HG03196 (cell line): ENCODE results near the gene SMIM5.
"Not testable (repeated sequence)": the region's sequence is repeated elsewhere in the genome, so short reads cannot be mapped to it uniquely, and the experiment has no call there.

ENCODE experiments used
- ATAC-seq: cut with Tn5 transposase; IDR thresholded peaks from one replicate; pipeline ENCODE4 v1.9.1; 2021; ENCODE audit not compliant: unreplicated experiment

SMIM5 gene

GRCh38 chr17:75624021-75624420 lies 9.2 kb upstream of the SMIM5 start:
- no peak for ATAC-seq

- ATAC-seq, result no peak
Measured at GRCh38 chr17:75624714-75625345, 8.4 kb upstream of the SMIM5 start.

DNA sequence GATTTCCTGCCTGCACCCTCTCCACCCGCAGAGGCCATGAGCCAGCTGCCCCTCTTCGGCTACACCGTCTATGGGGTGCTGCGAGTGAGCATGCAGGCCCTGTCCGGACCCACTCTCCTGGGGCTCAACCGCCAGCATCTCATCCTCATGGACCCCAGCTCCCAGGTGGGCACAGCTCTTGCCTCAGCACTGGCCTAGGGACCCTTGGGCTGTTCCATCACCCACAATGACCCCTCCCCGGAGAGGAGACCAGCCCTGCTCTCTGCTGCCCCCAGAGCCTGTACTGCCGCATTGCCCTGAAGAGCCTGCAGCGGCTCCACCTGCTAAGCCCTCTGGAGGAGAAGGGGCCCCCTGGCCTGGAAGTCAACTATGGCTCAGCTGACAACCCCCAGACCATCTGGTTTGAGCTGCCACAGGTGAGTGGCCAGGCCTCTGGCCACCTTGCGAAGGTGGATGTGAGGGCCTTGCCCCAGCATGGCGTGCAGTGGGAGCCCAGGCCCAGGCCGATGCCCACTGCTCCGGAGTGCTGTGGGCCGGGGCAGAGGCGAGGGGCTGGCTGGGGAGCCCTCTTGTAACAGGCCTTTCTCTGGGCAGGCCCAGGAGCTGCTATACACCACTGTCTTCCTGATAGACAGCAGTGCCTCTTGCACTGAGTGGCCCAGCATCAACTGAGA lies 7.3 kb upstream of the SMIM5 start:
- ATAC-seq, result no peak

DNA sequence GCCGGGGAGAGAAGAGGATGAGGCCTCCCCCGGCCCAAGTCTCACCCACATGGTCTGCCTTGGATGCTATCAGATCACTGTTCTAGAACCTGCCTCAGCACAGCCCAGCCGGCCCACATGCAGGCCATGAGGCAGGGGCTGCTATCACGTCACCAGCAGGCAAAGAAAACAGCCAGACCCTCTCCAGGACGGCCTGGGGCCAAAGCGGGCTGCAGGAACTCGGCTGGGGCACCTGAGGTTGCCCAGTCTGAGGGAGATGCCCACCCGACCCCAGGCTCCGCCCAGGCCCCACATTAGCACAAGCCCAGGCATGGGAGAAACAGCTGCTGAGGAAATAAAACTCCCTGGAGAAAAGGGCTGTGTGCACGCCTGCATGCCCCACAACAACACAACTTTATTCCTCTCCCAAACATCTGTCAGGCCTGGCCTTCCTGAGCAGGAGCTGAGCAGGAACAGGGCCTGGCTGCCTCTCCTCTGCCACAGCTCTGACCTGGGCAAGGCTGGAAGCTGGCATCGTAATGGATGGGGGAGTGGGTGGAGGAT lies 6.7 kb upstream of the SMIM5 start:
- ATAC-seq, result no peak

GRCh38 chr17:75627094-75627493 lies 6.1 kb upstream of the SMIM5 start:
- ATAC-seq, result no peak

- no peak for ATAC-seq
Measured at GRCh38 chr17:75628425-75628824, 4.8 kb upstream of the SMIM5 start.

DNA sequence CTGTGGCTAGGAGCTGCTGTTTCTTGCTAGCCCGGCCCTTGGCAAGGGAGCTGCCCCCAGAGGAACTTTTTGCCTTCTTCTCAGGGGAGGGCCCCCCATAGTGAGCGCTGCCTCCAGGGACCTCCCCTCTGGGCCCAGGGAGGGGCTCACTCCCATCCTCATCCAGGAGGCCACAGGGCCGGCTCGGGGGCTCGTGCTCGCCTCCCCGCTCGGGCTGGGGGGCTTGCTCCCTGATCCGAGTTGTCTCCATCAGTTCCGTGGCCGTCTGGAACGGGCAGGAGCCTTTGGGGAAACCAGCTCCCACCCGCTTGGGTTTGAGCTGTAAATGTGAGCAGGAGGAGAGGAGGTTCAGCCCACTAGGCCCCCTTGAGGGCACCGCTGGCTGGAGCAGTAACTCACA lies 4.1 kb upstream of the SMIM5 start:
- no peak for ATAC-seq

GRCh38 chr17:75630071-75630917 lies 2.9 kb upstream of the SMIM5 start:
- no peak for ATAC-seq

GRCh38 chr17:75631353-75631752 lies 1.9 kb upstream of the SMIM5 start:
- ATAC-seq, result no peak

GRCh38 chr17:75632428-75632827 lies 806 bp upstream of the SMIM5 start:
- no peak for ATAC-seq

DNA sequence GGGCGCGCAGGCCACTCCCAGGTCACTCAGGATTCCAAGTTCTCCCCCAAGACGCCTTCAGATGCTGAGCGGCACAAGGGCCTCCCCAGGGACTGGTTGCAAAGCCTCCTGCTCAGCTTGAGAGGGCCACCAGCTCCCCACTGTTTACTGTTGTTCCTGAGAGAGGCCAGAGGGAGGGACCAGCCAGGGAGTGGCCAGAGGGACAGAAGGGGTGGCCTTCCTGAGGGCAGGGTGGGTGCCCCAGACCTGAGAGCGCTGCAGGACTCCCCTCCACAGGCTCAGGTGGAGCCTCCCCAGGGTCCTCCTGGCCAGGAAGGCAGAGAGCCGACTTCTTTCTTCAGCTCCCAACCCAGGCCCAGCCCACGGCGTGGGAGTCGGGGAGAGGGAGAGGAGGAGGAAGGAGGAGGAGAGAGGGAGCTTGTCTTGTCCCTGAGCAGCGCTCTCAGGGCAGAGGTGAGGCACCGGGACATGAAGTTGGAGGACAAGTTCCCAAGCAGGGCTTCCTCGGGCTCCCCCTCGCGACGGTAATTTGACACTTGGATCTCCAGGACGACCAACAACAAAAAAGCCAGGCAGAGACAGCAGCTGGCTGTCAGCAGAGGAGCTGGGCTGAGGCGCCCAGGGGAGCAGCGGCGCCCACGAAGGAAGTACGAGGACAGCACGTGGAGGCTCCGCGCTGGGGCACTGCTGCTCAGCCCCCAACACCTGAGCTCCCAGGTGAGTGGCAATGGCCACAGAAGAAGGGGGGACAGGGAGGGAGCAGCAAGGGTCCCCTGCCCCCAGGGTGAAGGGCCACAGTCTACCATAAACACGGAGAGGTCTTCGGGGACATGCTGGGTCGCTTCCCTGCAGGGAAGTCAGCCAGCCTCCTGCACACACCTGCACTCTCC lies 497 bp downstream of the SMIM5 start:
- no peak for ATAC-seq

DNA sequence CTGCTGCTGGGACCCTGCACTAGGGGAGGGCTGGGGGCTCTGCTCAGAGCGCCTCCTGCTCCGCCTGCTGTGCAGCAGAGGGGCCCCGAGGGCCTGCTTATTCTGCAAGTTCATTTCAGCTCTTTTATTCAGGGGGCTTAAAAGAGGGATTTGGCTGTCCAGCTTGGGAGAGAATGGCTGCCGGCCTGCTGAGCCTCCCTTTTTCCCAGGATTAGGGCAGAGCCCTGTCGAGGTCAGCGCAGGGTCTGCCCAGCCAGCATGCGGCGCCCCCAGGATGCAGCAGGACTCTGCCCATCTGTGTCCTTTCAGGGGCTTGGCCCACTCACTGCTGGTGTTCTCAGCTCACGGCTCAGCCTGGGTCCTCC lies 1.1 kb downstream of the SMIM5 start:
- no peak for ATAC-seq

DNA sequence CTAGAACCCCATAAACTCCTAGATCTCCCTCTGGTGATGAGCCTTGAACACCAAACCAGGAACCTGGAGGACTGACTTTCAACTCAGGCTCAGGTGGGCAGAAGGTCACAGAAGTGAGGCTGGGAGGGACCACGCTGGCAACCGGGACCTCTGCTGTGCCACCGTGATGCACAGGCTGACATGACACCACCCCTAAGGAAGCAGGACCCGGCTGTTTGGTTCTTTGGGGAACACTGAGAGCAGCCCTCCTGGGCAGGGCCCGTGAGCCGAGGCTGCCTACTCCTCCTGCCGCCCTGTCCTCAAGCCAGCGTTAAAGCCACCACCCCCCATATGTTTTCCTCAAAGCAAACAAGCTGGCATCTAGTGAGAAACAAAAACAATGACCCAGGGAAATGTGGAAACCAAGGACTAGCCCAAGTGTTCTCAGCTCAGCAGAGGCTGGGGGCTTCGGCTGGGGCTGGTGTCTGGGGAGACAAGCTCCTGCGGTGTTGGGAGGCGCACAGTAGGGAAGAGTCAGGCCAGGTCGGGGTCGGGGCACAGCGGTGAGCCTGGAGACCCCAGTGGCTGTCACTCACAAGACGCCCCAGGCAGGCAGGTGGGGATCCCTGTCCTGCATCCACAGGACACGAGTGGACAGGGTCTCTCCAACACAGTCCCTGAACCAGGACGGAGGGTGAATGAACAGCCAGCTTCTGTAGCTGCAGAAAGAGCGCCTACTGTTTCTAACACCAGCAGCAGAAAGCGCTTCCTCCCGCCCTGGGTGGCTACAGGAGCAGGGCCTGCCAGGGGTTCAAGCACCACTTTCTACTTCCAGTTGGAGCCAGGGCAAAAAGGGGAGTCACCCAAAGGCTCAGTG lies 1.7 kb downstream of the SMIM5 start:
- ATAC-seq, result no peak

DNA sequence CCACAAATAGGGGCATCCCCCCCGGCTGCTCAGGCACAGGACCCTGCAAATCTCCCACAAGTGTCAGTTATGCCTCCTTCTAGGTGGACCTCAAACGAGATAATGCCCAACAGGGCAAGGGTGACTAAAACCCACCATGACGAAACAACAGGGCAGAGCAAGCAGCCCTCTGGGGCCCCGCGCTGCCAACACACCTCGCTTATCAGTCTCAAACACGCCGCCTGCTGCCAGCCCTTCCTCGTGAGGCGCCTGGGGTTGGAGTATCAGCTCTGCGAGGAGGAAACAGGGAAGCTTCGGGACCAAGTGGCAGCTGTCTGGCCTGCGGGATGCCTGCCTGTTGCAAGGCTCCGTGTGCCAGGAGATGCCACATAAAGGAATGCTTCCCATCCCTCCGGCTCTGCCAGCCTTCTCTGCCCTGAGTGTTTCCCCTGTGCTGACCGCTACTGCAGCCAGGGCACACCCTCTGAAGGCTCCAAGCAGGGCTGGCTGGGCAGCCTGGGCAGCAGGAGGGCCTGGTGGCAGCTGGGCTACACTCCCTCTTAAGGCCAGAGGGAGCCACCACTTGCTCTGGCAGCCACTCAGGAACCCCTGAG lies 2.5 kb downstream of the SMIM5 start:
- ATAC-seq, result no peak

GRCh38 chr17:75636381-75637142 lies 3.3 kb downstream of the SMIM5 start:
- no peak for ATAC-seq

GRCh38 chr17:75637143-75637538 lies 3.9 kb downstream of the SMIM5 start:
- no peak for ATAC-seq

- ATAC-seq, result no peak
Measured at GRCh38 chr17:75637551-75637950, 4.3 kb downstream of the SMIM5 start.

GRCh38 chr17:75638039-75638438 lies 4.8 kb downstream of the SMIM5 start:
- not testable (repeated sequence) for ATAC-seq

GRCh38 chr17:75638893-75639292 lies 5.7 kb downstream of the SMIM5 start:
- ATAC-seq, result no peak
